ENCODE data around the gene RAB7A.

- TF ChIP-seq POLR2A (IDR thresholded peaks at IDR 0.05): no peak
- no peak for TF ChIP-seq CTCF (IDR thresholded peaks at IDR 0.05)
Observed at GRCh38 chr3:128681369-128681829, 44.6 kb upstream of the RAB7A start.
